SK-N-DZ (cell line): ENCODE measurements around the gene ASNSD1. TPM values are rescaled to one million over a fixed set of nuclear protein-coding genes. Genes with fewer than 3 reads are reported as not detected.

Experiments
- DNase-seq: peaks from one replicate; pipeline ENCODE4 v3.0.0-alpha.2; 2015; ENCODE audit warnings: low spot score
- polyA plus RNA-seq, 2 experiments: library from polyadenylated mRNA; depleted of rRNA; stranded (reverse); fragments of >200 nt; gene quantifications; 2 replicates each; pipeline ENCODE4 v1.2.3, GENCODE V29; 2014

The ASNSD1 gene
- 70.9 and 93.1 TPM in 2 replicates for polyA plus RNA-seq (2014; cell fraction: cytosol; rRNA removed)
- 38.4 and 49.3 TPM in 2 replicates for polyA plus RNA-seq (2014; cell fraction: nucleus; rRNA removed)

DNA sequence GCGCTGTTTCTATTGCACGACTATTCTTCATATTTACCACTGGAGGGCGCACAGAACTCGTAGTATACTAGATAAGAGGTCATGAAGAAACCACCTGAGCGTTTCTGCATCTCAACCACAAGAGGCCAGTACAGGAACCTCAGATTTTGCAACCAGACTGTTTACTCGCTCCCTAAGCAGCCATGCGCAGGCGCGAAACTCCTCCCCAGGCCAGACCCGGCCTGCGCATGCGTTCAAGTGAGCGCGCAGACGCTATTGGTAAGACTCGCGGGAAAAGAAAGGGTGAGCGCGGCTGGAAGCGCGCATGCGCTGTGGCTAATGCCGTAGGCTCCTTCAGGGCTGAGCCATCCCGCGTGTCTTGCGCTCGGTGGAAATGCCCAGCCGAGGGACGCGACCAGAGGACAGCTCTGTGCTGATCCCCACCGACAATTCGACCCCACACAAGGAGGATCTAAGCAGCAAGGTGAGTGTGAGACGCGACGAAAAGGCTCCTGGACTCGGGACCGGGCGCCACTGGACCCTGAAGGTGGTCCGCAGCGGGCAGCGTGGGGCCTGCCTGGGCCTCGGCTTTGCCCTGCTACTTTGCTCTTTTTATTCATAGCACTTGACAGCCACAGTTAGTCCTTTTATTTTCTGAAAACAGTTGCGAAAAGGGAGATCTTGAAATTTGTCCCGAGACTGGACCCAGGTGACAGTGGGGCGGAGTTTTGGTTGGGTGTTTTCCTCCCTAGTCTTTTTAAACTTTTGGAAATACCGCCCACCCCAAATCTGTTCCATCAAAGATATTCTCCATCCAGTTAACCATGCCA, at the start of gene ASNSD1:
Gene ASNSD1 (plus strand): TSS at position 312 of the 809 bp plus-strand sequence. CDS start 4,674 bp downstream, outside the sequence.
- peak; percentile 99 for DNase-seq

GRCh38 chr2:189613077-189613636, 48.1 kb upstream of the ASNSD1 start:
- DNase-seq: no peak

GRCh38 chr2:189613650-189614420, 47.4 kb upstream of the ASNSD1 start:
- no peak for DNase-seq

- no peak for DNase-seq
These were observed 46.7 kb upstream of the ASNSD1 start for GRCh38 chr2:189614585-189614984.

DNA sequence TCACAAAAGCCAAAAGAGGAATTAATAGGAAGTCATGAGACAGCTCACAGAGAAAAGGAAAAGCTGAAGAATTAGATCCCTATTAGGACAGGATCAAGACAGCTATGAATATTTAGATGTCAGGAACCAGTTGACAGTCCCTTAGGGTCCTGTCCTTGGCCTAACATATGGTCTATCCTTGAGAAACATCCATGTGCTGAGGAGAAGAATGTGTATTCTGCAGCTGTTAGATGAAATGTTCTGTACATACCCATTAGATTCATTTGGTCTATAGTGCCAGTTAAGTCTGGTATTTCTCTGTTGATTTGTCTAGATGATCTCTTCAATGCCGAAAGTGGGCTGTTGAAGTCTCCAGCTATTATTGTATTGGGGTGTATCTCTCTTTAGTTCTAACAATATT, 43.1 kb upstream of the ASNSD1 start:
- DNase-seq: no peak

GRCh38 chr2:189621781-189622180, 39.5 kb upstream of the ASNSD1 start:
- DNase-seq: no peak

GRCh38 chr2:189623049-189623448, 38.2 kb upstream of the ASNSD1 start:
- no peak for DNase-seq

GRCh38 chr2:189624648-189625355, 36.5 kb upstream of the ASNSD1 start:
- DNase-seq: no peak

DNA sequence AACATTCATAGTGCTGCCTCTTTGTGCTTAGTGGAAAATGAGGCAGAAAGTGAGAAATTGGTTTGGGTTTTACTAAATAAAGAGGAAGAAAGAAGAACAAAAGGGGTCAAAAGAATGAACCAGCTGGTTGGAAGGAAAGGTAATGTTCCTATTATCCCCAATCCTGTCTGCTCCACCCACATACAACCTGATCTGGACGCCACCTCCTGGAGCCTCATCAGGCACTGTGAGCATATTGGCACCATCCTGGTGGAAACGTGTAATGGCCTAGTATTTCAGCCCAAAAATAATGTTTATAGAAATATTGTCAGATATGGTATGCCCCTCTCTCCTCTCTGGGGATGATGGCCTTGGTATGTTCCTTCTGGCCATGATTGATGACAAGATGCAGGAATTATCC, 35.6 kb upstream of the ASNSD1 start:
- DNase-seq: no peak

GRCh38 chr2:189627789-189628188, 33.5 kb upstream of the ASNSD1 start:
- DNase-seq: no peak

DNA sequence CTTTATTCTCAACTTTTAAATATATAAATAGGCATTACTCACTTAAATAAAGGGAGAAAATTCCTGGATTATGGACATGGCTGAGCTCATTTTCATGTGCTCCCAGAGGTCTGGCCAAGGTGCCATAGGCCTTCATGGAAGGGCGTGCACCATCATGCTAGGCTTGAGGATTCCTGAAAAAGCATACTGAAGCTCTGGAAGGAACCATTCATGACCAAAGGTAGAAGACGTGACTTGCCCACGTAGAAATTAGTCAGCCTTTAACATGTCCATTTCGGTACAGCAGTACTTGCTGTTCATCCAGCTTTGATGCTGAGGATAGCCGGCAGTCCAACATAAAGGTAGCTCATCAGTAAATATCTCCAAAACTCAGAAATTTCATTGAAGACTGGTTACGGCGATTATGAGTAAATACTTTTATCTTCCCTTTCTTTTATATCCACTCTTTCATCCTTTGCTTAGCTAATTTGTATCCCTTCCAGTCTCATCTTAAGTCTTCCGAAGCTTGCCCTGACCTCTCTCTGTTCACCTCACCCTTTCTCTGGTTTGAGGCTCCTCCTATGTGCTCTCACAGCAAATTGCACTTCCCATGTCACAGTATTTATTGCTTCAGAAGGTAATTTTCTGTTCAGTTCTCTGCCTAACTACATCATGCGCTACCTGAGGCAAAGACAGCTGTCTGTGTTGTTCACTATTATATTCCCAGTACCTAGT, 32.3 kb upstream of the ASNSD1 start:
- no peak for DNase-seq

DNA sequence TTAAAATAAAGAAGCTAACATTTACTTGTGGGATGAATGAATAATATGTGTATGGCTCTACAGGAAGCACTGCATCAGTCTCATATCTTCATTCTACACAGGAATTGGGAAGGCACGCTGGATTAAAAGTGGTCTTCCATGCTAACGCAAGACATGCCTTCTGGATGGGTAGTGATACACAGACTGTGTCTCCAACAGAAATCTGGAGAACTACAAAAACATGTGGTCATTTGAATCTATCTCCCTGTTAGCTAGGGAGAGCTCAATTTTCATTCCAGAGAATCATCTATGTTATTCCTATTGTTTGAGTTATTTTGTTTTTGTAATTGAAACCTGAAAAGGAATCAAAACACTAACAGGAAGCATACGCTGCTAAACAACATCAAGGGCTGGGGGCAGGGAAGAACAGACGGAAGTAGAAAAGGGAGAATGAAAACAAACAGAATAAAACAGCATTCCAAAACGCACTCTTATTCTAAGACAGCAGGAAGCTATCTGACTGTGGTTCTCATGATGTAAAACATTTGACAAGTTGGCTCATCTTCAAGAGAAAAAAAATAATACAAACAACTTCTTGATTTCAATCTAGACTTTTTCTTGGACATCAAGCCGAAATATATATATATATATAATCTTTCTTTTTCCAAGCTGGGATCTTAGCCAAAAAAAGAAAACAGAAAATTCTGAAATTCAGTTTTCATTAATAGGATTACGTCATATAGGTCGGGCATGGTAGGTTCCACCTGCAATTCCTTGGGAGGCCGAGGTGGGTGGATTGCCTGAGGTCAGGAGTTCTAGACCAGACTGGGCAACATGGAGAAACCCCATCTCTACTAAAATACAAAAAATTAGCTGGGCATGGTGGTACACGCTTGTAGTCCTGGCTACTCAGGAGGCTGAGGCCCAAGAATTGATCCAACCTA, 31.5 kb upstream of the ASNSD1 start:
- DNase-seq: no peak

DNA sequence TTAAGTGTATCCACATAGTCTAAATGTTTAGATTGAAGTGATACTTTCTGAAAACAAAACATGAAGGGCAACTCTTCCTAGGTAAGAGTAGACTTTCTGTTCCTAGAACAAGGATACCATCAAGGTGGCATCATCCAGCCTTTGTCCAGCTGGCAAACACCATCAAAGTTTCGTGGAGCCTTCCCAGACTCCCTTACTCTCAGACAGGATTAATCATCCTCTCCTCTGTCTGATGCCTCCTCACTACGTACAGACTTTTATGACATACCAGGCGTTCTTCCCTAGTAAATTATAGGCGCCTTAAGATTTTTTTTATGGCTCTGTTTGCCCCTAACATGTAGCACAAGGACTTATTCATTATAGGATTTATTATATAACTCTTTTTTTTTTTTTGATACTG, 29.4 kb upstream of the ASNSD1 start:
- no peak for DNase-seq

- no peak for DNase-seq
These were observed 27.9 kb upstream of the ASNSD1 start for GRCh38 chr2:189633392-189633811.

- DNase-seq: no peak
These were observed 25.9 kb upstream of the ASNSD1 start for GRCh38 chr2:189635353-189635752.

DNA sequence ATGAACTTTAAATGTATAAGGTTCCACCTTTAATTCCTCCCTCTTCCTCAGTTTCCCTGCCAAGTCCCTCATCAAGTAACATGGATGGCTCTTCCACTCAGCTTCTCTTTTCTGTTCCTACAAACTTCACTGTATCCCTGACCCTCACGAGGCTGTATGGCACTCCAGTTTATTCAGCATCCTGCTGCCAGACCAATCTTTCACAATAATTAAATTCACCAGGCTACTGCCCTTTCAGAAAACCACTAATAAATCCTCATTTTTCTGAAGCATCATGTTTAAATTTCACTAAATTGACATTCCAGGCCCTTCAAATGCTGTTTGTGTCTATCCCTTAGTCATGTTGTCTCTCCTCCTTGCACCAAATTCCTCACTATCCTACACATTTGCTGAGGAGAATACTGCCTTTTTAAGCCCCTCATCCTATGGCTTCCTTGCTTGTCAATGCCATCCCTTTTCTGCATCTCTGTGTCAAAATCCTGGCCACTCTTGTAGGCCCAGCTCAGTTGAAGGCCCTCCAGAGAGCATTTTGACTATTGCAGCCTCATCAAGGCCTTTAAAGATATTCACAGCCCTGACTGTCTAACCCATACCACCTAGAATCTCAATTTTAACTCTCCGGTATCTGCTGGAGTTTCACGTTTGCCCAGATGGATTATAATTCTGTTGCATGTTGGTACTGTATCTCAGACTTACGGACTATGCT, 22.8 kb upstream of the ASNSD1 start:
- no peak for DNase-seq

DNA sequence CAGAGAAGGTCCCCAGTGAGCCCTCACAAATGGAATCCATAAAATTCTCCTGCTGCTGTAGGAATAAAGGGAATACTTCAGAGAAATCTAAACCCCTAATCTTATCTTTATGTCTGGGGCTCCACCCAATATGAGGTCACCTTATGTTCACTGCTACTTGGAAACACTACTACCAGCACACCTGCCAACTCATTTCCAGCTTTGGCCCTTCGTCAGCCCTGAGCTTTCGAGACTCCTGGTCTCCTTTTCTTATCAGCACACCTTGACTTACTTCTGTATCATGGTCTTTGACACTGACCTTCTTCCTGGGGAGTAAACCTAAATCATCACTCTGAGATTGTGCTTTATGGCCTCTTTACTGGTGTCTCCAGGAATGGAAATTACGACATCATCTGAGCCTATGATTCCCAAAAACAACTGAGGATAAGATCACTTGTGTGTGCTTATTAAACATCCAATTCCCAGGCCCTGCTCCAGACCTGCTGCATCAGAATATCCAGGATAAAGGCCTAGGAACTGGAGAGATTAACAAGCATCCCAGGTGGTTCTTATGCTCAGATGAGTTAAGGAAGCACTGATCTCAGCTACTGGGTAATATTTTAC, 22.2 kb upstream of the ASNSD1 start:
- no peak for DNase-seq

DNA sequence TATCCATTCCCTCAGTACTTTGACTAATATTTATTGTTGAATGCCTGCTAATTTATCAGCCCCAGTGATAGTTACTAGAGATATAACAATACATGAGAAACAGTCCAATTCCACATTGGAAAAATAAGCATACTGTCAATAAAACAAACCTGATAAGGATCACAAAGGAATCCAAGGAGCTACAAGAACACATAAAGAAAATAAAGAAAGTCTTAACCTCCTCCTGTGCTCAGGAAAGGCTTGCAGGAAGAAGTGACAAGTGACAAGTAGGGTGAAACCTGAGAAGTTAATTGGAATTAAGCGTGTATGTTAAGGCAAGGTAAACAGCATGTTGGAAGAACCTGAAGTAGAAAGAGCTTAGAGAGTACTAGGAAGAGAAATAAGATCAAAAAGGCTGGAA, 20.3 kb upstream of the ASNSD1 start:
- no peak for DNase-seq

DNA sequence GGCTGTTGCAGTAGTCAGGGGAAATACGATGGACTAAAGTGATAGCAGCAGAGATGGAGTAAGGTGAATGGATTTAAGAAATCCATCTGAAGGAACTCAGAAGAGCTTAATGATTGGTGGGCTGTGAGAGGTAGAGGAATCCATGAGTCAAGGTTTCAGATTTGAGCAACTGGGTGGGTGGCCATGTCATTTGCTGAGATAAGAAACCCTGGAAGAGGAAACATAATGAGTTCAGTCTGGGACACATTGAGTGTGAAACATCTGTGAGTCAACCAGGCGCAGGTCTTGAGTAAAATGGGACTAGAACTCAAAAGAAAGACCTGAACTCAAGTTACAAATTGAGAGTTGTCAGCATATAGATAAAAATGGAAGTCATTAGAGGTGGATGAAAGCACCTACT, 19.7 kb upstream of the ASNSD1 start:
- DNase-seq: no peak
